Thyroid gland (tissue), 4 donors: Measurements from ENCODE around the gene ADCY7. TPM values are rescaled to one million over a fixed set of nuclear protein-coding genes. Genes with fewer than 3 reads are reported as not detected.

Source experiments
- DNase-seq, 2 donors: peaks; one replicate each; pipeline ENCODE4 v3.0.0-alpha.2; 2019
- H3K27ac ChIP-seq, 3 donors: fragments of 200-600 bp; sonication (generic); 1 replicate in 2 of 3; 2 replicates in 1 of 3; pipeline ENCODE4 v1.5.1; 2016 to 2019; ENCODE audit warnings: mild to moderate bottlenecking in 1 of 3, moderate library complexity in 1 of 3
- H3K27me3 ChIP-seq: fragments of 200-600 bp; sonication (generic); one replicate; pipeline ENCODE4 v1.5.1; 2019
- H3K36me3 ChIP-seq, 2 donors: fragments of 200-600 bp; sonication (generic); one replicate each; pipeline ENCODE4 v1.5.1; 2016 to 2019
- H3K4me1 ChIP-seq, 2 donors: fragments of 200-600 bp; sonication (generic); one replicate each; pipeline ENCODE4 v1.5.1; 2017 to 2019
- H3K4me3 ChIP-seq, 3 donors: fragments of 200-600 bp; sonication (generic); replicated peaks in 1 of 3; 1 replicate in 2 of 3; 2 replicates in 1 of 3; pipeline ENCODE4 v1.5.1; 2016; ENCODE audit warnings: mild to moderate bottlenecking in 1 of 3
- H3K9me3 ChIP-seq: fragments of 200-600 bp; sonication (generic); one replicate; pipeline ENCODE4 v1.5.1; 2017
- POLR2A ChIP-seq, 2 donors: fragments of 450-650 bp; IDR thresholded peaks; one replicate each; pipeline ENCODE4 v1.6.1; 2017; ENCODE audit warnings: antibody characterized with exemption in 2 of 2, mild to moderate bottlenecking in 2 of 2, moderate library complexity in 1 of 2
- WGBS, 2 donors: methylation state at CpG; one replicate each; pipeline ENCODE4 v1.1.5; 2017; 5-methylcytosine and 5-hydroxymethylcytosine counted together
- intact Hi-C: fragments of 100-400 bp; cut with DNase I; formaldehyde crosslinking; loops from one replicate; pipeline ENCODE4 v1.15.1; 2023
- microRNA-seq: library from miRNA; unstranded; fragments of <30 nt; microRNA quantifications from one replicate; pipeline ENCODE4, GENCODE V29; 2016
- small RNA-seq: library from RNA; depleted of rRNA; stranded (forward); fragments of <200 nt; gene quantifications from one replicate; pipeline ENCODE3, GENCODE V24; 2016
- total RNA-seq, 4 donors: library from RNA; depleted of rRNA; stranded (reverse); fragments of >200 nt; gene quantifications; one replicate each; pipeline ENCODE4 v1.2.3, GENCODE V29; 2016
- TF ChIP-seq, protein P1 (sequence below), 6 experiments: fragments of 200-600 bp in 3 of 6; fragments of 450-650 bp in 3 of 6; sonication (generic) in 3 of 6; IDR thresholded peaks; one replicate each; pipeline ENCODE4 v1.5.1; 2016 to 2019; ENCODE audit warnings: antibody characterized with exemption in 6 of 6, mild to moderate bottlenecking in 2 of 6, inconsistent platforms in 1 of 6, moderate library complexity in 1 of 6

Gene ADCY7
- total RNA-seq, 4 donors from 2014 or later: 4.2 to 8.2 (median 7.1) TPM

DNA sequence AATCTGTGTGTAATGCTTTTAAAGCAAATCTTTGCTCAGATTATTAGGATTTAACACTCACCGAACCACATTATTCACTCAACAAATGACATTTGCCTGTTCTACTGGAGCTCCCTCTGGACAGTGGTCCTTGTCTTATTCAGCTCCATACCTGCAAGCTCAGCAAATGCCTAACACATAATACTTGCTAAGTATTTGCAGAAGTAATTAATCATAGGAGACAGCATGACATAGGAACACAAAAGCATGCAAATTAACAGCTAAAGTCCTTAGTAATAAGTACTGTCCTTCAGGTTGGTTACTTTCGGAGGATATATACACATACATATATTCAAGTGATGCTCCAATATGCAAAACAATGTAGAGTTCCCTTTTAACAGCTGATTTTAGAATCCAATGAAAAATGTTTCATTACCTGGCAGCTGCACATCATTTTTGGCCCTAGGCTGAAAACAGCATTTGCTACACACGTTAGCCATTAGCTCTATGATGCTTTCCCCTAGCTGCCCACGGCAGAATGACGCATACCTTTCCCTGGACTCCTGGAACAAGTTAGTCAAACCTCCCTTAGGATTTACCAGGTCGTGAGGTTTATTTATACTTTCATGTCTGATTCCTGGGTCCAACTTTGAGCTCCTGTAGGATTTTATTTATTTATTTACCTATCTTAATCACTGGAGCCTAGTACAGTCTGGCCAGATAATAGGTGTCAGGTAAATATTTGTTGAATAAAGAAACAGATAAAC, 93.9 kb downstream of the ADCY7 start:
- no peak for DNase-seq
- peaks cover 14 to 15% of the 10 kb centered on the region in 2 donors for H3K36me3 ChIP-seq
- 79 to 81% methylated on average over 6 of the region's 6 CpGs for WGBS, 2 donors
- no peak overlapping the region for H3K27ac ChIP-seq
- intact Hi-C loops: loop anchor here (5.0 kb wide), 1 partner anchor 333 kb away; the partner anchor contains the start of gene CNEP1R1
- H3K9me3 ChIP-seq: no peaks in the 10 kb centered on the region
- no peak for TF ChIP-seq POLR2A (IDR thresholded peaks at IDR 0.05)
- TF ChIP-seq, protein P1, sequence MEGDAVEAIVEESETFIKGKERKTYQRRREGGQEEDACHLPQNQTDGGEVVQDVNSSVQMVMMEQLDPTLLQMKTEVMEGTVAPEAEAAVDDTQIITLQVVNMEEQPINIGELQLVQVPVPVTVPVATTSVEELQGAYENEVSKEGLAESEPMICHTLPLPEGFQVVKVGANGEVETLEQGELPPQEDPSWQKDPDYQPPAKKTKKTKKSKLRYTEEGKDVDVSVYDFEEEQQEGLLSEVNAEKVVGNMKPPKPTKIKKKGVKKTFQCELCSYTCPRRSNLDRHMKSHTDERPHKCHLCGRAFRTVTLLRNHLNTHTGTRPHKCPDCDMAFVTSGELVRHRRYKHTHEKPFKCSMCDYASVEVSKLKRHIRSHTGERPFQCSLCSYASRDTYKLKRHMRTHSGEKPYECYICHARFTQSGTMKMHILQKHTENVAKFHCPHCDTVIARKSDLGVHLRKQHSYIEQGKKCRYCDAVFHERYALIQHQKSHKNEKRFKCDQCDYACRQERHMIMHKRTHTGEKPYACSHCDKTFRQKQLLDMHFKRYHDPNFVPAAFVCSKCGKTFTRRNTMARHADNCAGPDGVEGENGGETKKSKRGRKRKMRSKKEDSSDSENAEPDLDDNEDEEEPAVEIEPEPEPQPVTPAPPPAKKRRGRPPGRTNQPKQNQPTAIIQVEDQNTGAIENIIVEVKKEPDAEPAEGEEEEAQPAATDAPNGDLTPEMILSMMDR (IDR thresholded peaks at IDR 0.05): no peak
- no peak overlapping the region for H3K4me3 ChIP-seq
- peaks cover 0 to 3% of the 10 kb centered on the region in 2 donors for H3K4me1 ChIP-seq
- no peaks in the 10 kb centered on the region for H3K27me3 ChIP-seq

DNA sequence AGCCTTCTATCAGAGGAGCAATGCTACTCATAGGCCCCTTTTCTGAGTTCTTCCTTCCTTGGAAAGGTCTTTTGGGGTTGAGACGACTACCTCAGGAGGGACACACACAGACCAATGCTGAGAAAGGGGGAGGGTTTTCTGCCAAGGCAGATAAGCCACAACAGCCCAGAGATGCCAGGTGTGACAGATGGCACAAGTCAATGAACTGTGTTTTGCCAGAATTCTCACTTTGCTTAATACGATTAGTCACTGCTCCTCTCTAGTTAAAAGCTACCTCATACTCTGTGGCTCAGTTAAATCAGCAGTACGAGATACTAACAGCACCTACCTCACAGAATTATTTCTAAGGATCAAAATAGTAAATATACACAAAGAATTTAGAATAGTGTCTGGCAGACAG, 94.4 kb downstream of the ADCY7 start:
- H3K27ac ChIP-seq: no peak overlapping the region
- intact Hi-C loops: loop anchor here (5.0 kb wide), 1 partner anchor 333 kb away; the partner anchor contains the start of gene CNEP1R1
- WGBS, 2 donors: 81 to 84% methylated on average over 3 of the region's 3 CpGs
- no peaks in the 10 kb centered on the region for H3K9me3 ChIP-seq
- DNase-seq: no peak
- H3K4me1 ChIP-seq: peaks cover under 1 to 9% of the 10 kb centered on the region in 2 donors
- H3K36me3 ChIP-seq: peaks cover 14 to 15% of the 10 kb centered on the region in 2 donors
- H3K27me3 ChIP-seq: no peaks in the 10 kb centered on the region
- H3K4me3 ChIP-seq: no peak overlapping the region
- TF ChIP-seq, protein P1 (IDR thresholded peaks at IDR 0.05): no peak
- TF ChIP-seq POLR2A (IDR thresholded peaks at IDR 0.05): no peak

DNA sequence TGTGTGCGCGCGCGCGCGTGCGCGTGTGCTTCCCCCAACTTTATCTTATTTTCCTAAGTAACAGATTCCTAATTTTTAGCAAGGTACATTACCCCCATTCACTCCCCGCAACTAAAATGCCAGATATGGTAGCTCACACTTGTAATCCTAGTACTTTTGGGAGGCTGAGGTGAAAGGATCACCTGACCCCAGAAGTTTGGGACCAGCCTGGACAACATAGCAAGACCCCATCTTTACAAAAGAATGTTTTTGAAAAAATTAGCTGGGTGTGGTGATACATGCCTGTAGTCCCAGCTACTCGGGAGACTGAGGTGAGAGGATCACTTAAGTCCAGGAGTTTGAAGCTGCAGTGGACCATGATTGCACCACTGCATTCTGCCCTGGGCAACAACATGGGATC, 97.3 kb downstream of the ADCY7 start:
- Histone ChIP-seq H3K4me3 (no peak overlapping the region), H3K27me3 (no peaks in the 10 kb centered on the region), H3K9me3 (no peaks in the 10 kb centered on the region), H3K36me3 (peaks cover 14 to 15% of the 10 kb centered on the region in 2 donors), H3K27ac (no peak overlapping the region), H3K4me1 (peaks cover 21 to 26% of the 10 kb centered on the region in 2 donors)
- TF ChIP-seq POLR2A (IDR thresholded peaks at IDR 0.05): no peak
- TF ChIP-seq, protein P1 (IDR thresholded peaks at IDR 0.05): no peak
- WGBS, 2 donors: 85 to 93% methylated on average over 10 of the region's 10 CpGs
- intact Hi-C loops: loop anchor here (5.0 kb wide), 1 partner anchor 336 kb away; the partner anchor contains the start of gene CNEP1R1
- DNase-seq: no peak

DNA sequence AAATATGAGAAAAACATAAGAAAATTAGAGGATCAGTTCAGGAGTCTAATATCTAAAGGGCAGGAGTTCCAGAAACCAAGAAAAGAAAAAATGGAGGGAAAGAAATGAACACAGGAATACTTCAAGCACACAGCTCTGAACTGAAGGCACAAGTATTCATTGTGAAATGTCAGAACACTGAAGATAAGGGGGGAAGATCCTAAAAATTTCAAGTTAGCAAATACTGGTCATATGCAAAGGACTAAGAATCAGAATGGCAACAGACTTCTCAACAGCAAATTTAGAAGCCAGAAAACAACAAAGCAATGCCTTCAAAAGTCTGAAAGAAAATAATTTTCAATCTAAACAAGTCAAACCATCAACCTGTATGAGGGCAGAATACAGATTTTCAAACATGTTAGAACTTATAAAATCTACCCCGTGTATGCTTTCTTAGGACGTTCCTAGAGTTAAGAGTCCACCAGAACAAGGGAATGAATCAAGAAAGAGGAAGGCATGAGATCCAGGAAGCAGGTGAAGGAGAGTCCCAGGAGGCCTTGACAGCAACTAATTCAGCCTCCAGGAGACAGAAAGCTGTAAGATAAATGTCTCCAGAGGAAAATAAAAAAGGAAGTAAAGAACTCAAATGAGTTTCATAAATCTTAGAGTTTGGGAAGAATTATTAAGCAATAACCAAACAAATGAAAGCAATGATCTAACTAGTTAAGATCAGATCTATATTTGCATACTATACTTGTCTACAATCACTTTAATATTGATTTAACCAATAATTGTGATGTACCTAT, 99.6 kb downstream of the ADCY7 start:
- 69 to 78% methylated on average over 2 of the region's 2 CpGs for WGBS, 2 donors
- no peak for TF ChIP-seq POLR2A (IDR thresholded peaks at IDR 0.05)
- TF ChIP-seq, protein P1 (IDR thresholded peaks at IDR 0.05): no peak
- intact Hi-C loops: no loop called here
- Histone ChIP-seq H3K36me3 (peaks cover 14 to 15% of the 10 kb centered on the region in 2 donors), H3K27ac (no peak overlapping the region), H3K4me3 (no peak overlapping the region), H3K27me3 (no peaks in the 10 kb centered on the region), H3K4me1 (peaks cover 21 to 23% of the 10 kb centered on the region in 2 donors), H3K9me3 (no peaks in the 10 kb centered on the region)
- no peak for DNase-seq

Small RNA genes within 50 kb of the gene (microRNA-seq; reads per million reads assigned to microRNA genes)
- gene MIR6771: not detected

Small RNA genes within 50 kb of the gene (small RNA-seq; reads per million reads assigned to genes)
- gene MIR6771: not detected

Other genes with a start within 250 kb of the ADCY7 start
- 10 to 100 TPM in 2 of 4 donors, 1 to 10 TPM in 2; 7.0 to 13.1 (median 10.8) TPM for gene CNEP1R1, start 241.3 kb upstream of the ADCY7 start, total RNA-seq
- 10 to 100 TPM; 12.6 to 24.1 (median 17.9) TPM for gene HEATR3, start 200.6 kb upstream of the ADCY7 start, total RNA-seq
- 10 to 100 TPM in 3 of 4 donors, 1 to 10 TPM in 1; 10.0 to 14.7 (median 11.4) TPM for gene TENT4B, start 113.2 kb upstream of the ADCY7 start, total RNA-seq
- gene BRD7, start 102.4 kb downstream of the ADCY7 start, total RNA-seq: 10 to 100 TPM; 41.4 to 56.0 (median 46.8) TPM